ENCODE results near the gene ADAMTS1.
"Not testable (repeated sequence)": the region's sequence is repeated elsewhere in the genome, so short reads cannot be mapped to it uniquely, and the experiment has no call there.

ADAMTS1 gene

DNA sequence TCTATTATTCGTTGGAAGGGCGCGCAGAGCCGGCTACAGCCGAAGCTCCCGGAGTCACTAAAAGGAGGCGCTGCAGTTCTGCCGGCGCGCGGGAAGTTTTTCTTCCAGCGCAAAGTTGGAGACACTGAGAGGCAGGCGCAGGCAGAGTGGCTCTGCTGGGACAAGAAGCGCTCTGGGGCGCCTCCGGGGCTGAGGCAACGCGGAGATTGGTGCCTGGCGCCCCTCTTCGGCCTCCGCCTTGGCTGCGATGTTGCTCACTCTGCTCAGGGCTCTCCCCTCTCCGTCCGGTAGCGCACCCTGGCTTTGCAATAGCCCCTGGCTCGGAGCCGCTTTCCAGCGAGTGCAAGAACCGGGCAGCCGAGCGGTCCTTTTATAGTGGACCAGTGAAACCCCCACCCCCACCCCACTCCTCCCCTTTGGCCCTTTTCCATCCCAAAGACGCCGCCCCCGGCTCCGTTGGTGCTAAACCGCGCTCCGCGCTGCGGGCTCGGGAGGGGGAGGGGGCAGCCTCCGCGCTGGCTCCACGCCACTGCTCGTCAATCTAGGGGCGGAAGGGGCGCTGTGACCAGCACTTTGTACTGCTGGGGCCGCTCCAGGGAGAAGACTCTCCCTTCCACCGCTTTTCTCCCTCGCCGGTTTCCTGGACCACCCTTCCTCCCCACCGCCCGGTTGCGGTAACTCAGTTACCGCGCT lies at the start of gene ADAMTS1:
ADAMTS1 (minus strand) TSS at position 344 of the 693 bp plus-strand sequence. CDS start 455 bp downstream, outside the sequence.
- peak; percentile 37 for DNase-seq

DNA sequence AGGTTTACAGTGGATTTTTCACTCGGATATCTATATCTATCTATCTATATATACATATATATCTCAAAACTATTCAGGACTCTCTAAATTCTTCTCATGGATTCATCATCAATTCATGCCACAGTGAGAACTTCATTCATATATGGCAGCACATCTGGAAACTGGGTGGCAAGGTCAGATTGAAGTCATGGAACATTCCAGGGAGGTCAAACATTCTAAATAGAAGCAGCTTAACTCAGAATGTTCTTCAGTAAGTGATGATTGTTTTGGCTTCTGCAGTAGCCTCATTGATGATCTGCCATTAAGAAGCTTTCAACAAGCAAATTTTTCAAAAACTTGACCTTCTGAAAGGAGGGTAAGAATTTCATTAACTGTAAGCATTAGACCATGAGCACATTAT lies 46.9 kb upstream of the ADAMTS1 start:
- no peak for DNase-seq

DNA sequence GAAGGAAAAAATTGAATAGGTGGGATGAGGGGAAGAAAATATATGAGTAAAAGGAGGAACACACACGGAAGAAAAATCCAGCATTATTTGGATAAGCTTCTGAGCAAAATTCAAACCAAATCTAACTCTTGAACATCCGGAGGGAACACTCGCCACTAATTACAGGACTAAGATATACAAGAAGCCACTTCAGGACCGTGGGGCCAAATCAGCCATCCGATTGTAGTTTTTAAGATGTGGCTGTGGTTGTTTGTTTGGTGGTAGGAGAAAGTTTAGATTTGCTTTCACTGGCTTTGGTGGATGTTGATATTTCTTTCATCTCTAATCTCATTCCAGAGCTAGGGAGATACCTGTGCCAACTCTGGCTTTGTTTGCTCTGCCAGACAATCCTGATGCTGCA lies 43.7 kb upstream of the ADAMTS1 start:
- DNase-seq = no peak

DNA sequence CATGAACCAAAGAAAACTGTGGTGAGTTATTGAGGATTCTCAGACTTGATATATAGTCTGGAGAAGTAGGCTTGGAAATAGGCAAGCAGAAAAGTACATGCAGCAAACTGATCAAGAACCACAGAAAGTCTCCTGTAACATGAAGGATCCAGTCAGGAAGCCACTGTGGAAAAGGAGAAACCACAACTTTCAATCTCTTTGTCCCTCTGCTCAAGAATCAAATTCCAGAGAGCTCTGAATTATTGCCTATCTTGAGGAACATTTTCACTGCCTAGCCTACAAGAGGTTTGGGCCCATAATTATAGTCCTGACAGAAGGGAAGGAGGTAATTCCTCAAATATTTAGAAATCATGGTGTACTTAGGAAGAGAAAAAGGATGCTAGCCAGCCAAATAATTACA lies 43.0 kb upstream of the ADAMTS1 start:
- no peak for DNase-seq

DNA sequence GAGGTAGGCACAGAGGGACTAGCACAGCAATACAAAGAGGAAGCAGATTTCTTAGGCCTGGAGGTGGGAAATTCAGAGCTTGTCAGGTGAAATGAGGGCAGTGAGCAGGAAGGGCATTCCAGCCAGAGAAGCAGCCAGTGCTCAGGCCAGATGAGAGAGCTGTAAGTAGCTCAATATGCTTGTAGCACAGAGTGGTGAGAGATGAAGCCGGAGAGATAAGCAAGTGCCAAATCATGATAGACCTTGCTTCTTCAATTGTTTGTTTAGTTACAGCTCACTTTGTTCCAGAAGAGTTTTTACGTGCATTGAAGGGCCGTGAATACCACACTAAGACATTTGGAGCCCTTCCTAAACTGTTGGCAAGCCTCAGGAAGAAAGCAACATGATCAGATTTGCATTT lies 42.0 kb upstream of the ADAMTS1 start:
- DNase-seq = no peak

DNA sequence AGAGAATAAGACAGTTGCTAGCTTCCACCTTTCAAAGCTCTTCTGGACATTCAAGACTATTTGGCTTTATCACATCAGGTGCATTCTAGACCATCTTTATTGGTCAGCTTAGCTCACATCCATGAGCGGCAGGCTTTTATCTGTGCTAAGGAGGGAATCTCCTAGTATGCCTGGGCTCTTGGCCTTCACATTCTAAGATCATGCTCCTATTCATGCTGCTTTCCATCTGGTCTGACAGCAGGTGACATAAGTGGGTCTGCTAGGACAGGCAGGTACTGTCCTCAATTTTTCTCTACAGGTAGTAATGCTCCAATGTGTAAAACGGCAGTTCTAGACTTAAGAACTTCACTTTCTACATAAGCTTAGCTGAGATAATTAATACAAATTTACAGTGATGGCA lies 39.2 kb upstream of the ADAMTS1 start:
- DNase-seq = no peak

DNA sequence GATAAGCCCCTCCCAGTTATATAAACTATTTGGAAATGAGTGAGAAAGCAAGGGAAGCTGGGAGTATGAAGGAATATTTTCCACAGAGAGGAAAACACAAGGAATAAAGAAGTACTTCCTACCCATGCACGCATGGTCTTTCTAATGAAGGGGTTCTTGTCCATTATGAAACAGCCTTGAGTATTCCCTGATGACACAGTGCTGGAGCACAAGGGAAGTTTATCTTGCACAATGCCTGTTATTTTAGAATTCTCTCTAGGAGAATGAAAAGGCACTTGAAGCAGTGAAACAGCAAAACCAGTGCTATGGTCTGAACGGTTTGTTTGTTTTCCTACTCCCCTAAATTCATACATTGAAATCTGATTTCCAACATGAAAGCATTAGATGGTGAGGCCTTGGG lies 38.6 kb upstream of the ADAMTS1 start:
- DNase-seq = no peak

DNA sequence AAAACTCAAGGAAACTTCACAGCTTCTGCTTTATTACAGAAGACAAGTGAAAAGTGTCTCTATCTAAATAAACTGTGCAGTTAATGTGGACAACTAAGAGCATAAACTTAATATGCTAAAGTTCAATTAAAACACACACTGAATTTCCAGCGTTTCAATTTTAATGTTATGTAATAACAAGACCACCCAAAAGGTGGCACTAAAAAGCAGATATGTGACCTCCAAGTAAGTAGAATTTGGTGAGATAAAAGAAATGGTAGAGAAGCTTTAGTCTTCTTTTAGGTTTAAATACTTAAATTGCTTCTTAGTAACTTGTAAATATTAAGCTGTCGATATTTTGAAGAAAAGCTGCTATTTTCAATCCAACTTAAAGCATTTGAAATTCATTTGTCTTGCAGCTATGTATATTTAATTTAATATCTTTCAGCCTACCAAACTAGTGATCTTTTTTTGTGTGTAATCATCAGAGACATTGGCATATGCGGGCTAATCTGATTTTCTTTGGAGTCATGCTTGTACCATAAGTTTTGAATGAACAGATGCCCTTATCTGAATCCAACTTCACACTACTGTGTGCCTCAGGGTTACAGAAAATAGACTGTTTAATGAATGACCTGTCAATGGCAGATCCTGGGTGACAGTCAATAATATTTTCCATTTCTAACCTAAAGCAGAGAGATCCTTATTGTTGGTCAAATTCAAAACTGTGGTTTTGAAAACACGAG lies 36.5 kb upstream of the ADAMTS1 start:
- DNase-seq = no peak

DNA sequence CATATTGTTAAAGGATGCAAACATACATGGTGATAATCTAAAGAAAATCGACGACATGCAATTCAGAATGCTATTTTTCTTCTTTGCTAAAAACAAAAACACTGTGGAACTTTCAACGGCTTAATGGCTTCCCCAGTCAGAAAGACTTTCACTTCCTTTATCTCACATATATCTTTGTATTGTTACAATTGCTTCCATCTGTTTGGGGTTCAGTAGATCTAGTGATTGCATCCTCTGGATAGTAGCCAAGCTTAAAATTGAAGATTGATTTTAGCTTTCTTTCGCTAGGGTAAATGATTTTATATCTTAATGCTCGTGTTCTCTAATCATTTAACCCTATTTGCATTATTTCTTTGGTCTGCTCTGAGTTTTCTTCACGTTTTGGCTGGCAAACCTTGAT lies 31.8 kb upstream of the ADAMTS1 start:
- DNase-seq = no peak

DNA sequence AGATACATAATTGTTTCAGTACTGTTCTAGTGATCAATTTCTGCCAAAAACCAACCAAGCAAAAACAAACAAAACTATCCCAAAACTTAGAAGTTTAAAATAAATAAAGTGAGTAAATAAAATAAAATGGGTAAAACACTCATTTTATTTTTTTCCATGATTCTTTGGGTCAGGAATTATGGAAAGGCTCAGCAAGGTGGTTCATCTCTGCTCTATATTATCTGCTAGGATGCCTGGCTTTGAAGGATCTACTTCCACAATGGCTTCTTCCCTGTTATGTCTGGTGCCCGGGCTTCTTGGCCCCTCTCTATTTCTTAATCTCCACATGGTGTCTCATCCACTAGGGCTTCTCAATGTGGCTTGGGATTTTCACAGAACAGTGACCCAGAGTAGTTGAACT lies 29.1 kb upstream of the ADAMTS1 start:
- DNase-seq = no peak

DNA sequence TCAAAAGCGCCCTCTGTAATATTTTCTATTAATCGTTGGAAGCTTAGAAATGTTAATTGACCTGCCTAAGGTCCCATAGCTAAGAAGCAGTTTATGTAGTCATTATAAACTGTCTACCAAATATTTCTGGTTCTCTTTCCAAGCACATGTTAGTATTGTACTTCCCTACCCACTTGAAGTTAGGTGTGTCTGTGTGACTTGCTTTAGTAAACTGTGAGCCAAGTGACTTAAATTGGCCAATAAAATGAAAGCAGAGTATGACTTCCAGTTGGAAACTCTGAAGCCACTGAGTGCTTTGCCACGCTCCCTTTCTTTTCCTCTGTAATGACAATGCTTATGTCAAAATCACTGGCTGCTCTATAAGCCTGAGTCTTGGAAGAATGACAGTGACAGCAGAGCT lies 20.6 kb upstream of the ADAMTS1 start:
- DNase-seq = no peak

DNA sequence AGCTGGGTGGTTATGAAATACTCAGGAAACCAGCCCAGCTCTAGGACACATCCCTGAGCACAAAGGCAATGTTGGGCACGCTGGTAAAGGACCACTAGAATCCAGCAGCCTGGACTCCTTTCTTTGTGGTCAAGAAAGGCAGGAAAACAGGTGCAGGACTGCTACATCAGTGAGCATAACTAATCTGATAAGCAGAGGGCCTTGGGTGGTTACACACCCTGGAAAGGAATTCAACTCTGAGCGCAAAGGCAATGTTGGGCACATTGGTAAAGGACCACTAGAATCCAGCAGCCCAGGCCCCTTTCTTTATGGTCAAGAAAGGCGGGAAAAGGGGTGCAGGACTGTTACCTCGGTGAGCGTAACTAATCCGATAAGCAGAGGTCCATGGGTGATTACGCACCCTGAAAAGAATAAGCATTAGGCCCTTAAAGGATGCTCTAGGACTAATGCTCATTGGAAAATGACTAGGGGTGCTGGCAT lies 11.7 kb upstream of the ADAMTS1 start:
- not testable (repeated sequence) for DNase-seq

DNA sequence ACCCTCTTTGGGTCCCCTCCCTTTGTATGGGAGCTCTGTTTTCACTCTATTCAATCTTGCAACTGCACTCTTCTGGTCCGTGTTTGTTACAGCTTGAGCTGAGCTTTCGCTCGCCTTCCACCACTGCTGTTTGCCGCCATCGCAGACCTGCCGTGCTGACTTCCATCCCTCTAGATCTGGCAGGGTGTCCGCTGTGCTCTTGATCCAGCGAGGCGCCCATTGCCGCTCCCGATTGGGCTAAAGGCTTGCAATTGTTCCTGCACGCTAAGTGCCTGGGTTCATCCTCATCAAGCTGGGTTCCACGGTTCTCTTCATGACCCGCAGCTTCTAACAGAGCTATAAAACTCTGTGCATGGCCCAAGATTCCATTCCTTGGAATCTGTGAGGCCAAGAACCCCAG lies 9.5 kb upstream of the ADAMTS1 start:
- not testable (repeated sequence) for DNase-seq

DNA sequence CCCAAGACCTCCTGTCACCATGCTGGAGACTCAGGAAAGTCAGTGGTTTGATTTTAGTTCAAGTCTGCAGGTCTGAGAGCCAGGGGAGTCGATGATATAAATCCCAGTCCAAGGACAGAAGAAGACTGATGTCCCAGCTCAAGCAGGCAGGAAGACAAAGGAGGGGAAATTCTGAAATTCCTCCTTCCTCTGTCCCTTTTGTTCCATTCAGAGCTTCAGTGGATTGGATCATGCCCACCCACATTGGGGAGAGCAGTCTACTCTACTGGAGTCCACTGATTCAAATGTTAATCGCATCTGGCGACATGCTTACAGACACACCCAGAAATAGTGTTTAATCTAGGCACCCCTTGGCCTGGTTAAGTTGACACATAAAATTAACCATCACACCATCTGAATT lies 7.2 kb upstream of the ADAMTS1 start:
- no peak for DNase-seq

DNA sequence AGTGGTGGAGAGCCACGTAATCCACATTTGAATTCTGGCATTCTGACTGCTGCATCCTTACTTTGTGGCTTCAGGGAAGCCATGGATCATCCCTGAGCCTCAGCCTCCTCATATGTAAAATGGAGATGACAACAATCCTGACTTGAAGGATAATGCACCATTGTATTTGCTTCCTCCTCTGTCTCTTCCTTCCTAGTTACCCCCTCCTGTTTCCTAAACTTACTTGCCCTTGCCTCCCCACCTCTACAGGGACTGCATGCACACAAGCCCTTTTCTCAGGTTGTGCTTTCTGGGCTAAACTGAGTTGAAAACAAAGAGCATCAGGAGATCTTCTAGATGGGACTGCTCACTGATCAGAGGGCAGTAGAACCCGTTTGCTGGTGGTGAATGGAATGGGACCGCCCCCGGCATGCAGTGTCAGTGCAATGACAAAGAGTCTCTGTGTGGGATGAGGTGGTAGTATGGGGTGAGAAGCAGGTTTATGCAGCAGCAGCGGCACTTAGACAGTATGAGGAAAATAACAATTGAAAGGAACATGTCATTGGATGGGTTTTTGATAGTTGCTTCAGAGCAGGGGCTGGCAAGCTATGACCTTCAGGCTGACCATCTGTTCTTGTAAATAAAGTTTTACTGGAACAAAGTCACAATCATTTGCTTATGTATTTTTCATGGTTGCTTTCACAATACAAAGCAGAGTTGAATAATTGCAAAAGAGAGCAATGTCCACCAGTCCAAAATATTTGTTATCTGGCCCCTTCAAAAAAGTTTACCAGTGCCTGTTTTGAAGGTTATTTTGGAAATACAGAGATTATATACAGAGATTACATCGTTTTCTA lies 6.1 kb upstream of the ADAMTS1 start:
- no peak for DNase-seq

DNA sequence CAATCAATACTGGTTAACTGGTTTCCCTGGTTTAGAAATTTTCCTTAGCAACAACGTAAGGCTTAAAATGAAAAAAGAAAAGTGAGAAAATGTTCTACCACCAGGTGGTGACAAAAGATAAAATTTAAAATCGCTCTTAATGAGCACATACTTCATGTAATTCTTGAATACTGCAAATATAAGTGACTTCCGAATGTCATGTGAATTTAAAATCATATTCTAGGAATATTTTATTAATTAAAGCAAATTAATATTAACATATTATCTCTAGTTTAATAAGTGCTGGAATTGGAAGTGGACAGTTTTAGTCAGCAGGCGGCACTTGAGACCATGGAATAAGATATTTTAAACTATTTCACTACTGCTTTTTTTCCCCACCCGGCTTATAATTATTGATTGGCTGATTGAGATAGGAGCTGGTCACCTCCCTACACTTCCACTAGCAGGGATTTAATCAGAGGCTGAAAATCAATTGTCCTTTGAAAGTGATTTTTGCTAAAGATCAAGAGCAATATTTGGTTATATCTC lies 5.0 kb upstream of the ADAMTS1 start:
- DNase-seq = no peak

DNA sequence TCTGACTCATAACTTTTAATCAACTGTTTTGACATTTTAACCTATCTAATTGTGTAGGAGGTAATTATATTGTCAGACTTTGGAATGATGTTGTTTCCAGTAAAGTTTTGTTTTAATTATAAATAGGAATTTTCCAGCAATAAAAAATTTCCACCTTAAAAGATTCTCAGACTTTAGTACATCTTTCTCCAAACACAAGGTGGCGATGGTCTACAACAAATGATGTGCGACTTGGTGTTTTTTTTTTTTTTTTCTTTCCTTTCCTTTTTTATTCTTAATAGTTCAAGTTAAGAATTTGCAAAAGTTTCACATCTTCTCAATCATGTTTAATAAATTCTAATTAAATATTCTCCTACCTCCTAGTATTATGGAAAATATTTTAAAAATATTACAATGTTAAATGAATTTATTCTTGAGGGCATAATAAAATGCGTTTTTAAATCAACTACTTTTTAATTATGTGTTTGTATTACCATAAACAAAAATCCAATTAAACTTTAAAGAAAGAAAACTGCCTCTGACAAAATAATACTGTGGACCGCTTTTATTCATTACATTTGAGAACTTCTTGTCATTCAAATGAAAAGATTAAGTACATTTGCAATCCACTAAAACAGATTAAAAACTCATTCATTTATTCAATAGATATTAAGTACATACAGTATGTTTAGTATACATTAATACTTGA lies 4.4 kb upstream of the ADAMTS1 start:
- no peak for DNase-seq

DNA sequence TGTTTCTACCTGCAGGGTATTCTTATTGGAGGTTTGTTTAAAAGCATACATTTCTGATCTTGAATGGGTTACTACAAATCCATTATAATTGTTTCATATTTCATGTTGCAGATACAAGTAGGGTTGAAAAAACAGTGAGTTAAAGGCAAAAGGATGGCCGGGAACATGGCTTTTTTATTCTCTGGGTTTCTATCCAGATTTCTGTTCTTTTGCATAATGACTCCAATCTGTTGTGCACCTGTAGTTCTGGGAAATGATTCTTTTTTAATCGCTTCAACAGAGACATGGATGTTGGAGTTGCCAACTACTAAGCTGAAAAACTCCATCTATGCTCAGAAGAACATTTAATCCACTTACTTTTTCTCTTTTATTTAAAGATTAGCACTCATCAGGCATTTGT lies 2.7 kb upstream of the ADAMTS1 start:
- no peak for DNase-seq

DNA sequence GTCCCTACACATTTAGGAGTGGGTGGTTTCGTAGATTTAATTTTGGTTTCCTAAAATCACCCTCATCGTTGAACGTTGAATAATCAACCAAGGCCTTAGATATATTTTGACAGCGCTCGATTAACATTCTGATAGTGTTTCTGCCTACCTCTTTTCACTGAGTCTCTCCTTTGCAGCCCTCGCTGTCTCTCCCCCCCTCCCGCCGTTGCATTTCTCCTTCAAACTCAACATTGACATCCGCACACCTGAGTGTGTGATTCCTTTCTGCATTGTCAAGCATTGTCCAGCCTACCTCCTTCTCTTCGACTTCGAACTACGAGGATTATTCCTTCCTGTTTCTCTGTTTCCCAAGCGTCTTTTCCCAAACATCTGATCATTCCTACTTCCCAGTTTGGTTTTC lies 1.8 kb upstream of the ADAMTS1 start:
- no peak for DNase-seq

DNA sequence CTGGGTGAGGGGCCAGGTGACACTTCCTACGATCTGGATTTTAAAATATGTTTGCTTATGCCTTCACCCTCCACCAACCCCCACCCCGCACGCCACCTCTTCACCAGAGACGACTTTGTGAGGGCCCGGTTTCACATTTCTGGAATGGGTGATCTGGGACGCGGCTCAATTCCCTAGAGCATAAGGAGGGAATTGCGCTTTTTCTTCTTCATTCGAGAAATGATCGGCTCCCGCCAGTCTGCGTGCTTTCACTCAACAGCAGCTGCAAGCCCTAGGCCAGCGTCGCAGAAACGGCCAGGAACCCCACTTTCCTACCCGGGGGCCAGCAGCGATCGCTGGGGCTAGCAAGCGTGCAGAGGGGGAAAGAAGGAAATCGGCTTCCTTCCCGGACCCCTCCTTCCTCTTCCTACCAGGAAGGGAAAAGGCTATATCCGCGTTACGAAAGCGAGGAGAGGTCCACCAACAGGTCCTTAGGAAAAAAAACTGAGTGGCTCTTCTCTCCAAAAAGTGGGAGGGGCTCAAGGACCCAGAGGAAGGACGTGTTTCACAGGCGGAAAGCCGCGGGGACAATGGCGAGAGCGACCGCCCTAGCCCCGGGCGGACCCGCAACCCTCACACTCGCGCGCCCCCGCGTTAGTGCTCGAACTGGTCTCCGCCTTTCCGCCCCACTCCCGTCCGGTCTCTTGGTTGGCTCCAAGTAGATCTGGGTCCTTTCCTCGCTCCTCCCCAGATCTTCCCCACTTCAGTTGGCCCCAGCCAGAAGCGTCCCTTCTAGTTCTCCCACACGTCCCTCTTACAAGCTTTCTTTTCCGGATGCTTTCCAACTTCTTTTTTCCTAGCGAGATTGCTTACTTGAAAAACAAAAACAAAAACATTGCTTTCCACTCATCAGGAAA lies 1.1 kb upstream of the ADAMTS1 start:
- no peak for DNase-seq

DNA sequence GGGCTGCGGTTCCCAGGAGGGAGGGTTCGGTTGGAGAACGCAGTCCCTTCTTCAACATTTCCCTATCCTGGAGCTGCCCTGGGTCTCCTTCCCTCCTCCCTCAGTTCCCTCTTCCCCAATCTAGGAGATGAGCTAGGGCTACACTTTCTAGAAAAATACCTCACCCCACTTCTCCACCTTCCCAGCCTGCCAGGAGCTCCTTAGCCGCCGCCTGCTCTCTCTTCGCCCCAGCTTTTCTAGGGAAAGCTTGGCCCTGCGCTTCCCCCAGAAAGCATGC lies 488 bp upstream of the ADAMTS1 start:
- DNase-seq = no peak

Measured in CD4-positive, alpha-beta T cell treated with Interferon gamma for 1 hour (primary cell).